HG03520 (cell line): ENCODE data around the gene IFNAR1.
A peak's percentile ranks its signal among the peaks of the same experiment; 100 is the strongest.
"Not testable (repeated sequence)": the region's sequence is repeated elsewhere in the genome, so short reads cannot be mapped to it uniquely, and the experiment has no call there.

Source experiments
- ATAC-seq: cut with Tn5 transposase; IDR thresholded peaks from one replicate; pipeline ENCODE4 v1.9.1; 2021; ENCODE audit warnings: mild to moderate bottlenecking, moderate library complexity; ENCODE audit not compliant: unreplicated experiment

The IFNAR1 gene

DNA sequence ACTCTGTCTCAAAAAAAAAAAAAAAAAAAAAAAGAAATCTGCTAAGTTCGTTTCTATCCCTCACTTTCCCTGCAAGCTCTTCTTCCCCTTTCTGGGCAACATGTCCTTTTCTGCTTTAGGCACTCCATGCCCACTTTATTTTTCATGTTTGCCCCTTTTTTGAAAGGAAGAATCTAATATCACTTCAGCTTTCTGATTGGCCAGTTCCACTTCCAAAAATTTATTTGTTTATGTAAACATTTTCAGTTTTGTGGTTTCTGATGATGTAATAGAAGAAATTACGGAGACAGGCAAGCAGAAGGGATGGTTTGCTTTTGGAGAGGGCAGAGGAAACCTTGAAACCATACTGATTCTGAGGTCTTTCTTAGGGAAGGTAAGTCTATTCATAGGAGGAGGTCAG is 15.1 kb downstream of the IFNAR1 start:
- ATAC-seq = no peak

DNA sequence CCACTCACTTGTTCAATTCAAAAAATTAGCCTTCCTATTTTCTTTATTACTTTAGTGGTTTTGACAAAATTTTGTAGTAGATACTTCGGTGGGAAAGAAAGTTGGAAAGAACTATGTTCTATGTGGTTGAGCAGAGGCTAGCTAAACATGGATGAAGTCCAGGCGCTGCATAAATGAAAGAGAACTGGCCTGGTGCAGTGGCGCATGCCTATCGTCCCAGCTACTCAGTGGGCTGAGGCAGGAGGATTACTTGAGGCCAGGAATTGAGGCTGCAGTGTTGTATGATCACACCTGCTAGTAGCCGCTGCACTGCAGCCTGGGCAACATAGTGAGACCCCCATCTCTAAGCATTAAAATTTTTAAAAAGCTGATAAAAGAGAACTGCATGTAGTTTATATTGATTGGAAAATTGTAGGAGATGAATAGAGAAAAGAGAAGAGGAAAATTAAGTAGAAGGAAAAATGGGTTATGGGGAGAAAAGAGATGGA is 21.0 kb downstream of the IFNAR1 start:
- ATAC-seq = no peak

DNA sequence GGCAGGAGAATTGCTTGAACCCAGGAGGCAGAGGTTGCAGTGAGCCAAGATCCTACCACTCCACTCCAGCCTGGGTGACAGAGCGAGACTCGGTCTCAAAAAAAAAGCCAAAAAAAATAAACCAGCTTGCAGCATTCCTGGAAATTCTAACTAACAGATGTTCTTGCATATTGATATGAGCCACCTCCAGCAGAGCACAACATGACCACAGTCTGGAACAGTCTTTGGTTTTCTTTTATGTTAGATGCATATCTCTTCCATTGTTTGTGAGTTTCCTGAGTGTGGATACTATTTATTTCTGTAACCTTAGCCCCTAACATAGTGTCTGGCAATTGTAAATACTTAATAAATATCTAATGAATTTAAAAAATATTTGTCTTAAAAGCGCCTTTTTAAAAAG is 23.9 kb downstream of the IFNAR1 start:
- ATAC-seq = no peak

DNA sequence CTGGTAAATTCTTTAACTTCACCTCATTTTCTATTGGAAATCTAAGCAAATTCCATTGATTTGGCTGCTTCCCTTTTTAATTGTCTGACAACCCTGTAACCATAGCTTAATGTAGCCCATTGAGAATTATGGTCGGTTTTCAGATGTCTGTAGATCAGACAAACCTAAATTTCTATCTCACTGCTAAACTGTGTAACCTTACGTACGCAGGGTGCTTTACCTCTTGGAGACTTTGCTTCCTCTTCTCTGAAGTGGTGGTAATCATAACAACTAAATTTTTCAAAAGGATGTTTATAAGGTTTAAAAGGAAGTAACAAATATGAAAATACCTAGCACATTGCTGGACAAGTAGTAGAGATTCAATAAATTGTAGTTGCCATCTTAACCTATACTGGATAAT is 25.9 kb downstream of the IFNAR1 start:
- no peak for ATAC-seq

DNA sequence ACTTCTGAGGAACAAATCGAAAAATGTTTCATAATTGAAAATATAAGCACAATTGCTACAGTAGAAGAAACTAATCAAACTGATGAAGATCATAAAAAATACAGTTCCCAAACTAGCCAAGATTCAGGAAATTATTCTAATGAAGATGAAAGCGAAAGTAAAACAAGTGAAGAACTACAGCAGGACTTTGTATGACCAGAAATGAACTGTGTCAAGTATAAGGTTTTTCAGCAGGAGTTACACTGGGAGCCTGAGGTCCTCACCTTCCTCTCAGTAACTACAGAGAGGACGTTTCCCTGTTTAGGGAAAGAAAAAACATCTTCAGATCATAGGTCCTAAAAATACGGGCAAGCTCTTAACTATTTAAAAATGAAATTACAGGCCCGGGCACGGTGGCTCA is 30.6 kb downstream of the IFNAR1 start:
- ATAC-seq = no peak

DNA sequence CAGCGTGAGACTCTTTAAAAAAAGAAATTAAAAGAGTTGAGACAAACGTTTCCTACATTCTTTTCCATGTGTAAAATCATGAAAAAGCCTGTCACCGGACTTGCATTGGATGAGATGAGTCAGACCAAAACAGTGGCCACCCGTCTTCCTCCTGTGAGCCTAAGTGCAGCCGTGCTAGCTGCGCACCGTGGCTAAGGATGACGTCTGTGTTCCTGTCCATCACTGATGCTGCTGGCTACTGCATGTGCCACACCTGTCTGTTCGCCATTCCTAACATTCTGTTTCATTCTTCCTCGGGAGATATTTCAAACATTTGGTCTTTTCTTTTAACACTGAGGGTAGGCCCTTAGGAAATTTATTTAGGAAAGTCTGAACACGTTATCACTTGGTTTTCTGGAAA is 31.2 kb downstream of the IFNAR1 start:
- ATAC-seq = no peak

DNA sequence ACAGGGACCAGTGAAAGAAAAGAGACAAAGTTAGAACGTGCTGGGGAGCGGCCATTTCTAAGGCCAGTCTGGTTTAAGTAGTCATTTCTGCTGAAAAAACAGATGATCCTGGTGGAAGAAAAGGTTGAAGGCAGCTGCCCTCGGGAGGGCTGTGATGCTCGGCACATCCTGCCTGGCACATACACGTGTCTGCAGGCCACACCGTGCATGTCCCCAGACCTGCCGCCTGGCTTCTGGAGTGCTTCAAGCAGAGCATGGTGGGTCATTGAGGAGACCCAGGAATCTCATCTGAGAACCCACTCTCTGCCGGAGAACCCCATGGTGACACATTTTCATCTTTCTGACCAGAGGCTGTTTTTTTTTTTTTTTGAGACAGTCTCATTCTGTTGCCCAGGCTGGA is 32.4 kb downstream of the IFNAR1 start:
- ATAC-seq = no peak

DNA sequence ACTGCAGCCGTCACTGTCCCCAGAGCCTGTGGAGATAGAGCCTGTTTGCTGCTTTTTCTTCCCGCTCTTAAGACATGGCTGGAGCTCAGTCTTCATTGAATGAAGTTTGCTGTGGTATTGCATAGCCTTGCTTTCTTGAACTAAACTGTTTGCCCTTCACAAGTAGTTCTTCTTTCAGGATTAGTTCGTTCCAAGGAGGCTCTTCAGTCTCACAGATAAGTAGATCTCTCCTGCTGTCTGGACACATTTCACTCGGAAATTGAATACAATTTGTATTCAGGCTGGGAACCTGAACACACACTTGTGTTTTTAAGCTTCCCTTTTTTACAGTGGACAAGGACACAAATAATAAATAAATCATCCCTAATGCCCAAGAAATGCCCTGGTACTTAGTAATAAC is 34.7 kb downstream of the IFNAR1 start:
- ATAC-seq = no peak

DNA sequence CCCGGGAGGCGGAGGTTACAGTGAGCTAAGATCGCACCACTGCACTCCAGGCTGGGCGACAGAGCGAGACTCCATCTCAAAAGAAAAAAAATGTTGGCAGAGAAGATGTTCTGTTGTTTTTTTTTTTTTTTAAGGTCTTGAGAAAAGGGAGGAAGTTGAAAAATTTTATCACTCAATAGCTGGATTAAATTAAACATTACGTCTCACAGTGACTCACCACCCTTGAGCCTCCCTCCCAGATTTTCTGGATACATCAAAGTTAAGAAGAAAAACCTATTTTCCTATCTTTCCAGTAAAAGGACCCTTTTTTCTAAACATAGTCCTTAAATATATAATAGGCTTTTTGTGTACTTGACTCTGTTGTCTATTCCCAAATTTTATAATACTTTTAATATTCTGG is 35.5 kb downstream of the IFNAR1 start:
- ATAC-seq = no peak

DNA sequence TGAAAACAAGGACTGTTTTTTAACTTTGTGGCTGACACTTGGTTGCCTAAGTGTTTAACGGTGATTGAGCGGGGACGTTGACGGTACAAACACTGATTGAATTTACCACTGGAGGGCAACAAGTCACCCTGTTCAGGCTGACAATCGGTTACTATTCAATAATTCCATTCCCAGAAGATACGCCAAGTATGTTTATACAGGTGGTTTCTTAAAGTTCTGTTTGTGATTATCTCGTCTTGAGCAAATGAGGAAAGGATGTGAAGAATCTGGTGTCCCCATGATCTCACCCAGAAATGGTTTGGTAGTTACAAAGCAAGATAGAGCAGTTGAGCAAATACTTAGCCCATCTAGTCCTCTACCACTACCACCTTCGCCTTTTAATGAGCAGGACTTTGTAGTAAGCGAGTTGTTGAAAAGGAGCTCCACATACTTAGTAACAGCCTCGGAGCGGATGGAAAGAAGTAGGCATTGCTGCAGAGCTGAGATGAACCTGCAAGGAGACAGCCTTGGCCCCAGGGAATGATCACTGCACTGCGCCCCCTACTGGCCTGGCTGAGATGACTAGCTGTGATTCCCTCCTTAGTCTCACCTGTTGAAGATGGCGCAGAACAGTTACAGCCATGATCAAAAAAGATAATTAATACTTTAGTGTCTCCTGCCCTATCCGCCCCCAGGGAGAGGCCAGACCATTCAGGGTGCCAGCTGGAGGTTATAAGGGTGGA is 36.3 kb downstream of the IFNAR1 start:
- peak; percentile 72 for ATAC-seq

DNA sequence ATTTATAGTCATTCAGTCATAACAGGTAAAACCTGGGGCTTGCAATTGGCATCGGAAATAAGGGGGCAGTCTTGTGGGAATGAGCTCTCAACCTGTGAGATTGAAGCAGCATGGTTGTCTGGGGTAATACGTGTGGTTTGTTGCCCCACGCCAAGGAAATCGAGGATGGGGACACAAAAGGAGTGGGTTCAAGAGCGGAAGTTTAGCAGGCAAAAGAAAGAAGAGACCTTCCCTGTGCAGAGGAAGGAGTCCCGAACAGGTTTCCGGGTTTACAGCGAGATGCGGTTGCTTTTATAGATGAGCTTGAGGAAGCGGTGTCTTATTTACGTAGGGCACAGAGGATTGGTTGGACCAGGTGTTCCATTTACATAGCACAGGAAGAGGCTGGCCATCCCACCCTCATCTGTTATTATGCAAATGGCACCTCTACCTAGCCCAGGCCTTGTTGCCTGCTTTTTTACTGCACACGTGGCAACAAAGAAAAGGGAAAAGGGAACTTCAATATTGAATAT is 37.3 kb downstream of the IFNAR1 start:
- no peak for ATAC-seq

DNA sequence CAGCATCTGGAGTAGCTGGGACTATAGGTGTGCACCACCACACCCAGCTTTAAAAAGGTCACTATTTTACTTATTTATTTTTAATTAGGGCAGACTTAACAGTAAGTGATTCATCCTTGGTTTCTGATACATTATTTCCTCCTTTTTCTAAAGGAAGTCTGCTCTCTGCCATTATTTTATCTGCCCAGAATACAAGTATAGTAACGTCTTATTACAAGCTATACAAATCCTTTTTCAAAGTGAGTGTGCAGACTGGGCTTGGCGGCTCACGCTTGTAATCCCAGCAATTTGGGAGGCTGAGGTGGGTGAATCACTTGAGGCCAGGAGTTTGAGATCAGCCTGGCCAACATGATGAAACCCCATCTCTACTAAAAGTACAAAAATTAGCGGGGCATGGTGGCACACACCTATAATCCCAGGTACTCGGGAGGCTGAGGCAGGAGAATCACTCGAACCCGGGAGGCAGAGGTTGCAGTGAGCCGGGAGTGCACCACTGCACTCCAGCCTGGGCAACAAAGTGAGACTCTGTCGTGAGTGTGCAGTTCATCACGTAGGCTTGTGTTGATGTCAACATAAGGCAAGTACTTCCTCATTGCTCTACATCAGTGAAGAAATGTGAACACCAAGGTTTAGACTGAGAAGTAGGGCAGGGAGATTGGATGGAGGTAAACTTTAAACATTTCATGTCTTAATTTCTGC is 39.3 kb downstream of the IFNAR1 start:
- ATAC-seq = not testable (repeated sequence)

DNA sequence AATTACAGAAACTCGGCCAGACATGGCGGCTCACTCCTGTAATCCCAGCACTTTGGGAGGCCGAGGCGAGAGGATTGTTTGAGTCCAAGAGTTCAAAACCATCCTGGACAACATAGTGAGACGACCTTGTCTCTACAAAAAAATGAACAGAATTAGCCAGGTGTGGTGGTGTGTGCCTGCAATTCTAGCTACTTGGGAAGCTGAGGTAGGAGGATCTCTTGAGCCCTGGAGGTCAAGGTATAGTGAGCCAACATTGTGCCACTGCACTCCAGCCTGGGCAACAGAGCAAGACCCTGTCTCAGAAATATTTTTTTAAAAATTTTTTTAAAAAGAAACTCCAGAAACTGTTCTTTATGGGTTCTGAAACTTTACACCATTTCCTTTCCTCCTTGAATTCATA is 40.1 kb downstream of the IFNAR1 start:
- no peak for ATAC-seq

DNA sequence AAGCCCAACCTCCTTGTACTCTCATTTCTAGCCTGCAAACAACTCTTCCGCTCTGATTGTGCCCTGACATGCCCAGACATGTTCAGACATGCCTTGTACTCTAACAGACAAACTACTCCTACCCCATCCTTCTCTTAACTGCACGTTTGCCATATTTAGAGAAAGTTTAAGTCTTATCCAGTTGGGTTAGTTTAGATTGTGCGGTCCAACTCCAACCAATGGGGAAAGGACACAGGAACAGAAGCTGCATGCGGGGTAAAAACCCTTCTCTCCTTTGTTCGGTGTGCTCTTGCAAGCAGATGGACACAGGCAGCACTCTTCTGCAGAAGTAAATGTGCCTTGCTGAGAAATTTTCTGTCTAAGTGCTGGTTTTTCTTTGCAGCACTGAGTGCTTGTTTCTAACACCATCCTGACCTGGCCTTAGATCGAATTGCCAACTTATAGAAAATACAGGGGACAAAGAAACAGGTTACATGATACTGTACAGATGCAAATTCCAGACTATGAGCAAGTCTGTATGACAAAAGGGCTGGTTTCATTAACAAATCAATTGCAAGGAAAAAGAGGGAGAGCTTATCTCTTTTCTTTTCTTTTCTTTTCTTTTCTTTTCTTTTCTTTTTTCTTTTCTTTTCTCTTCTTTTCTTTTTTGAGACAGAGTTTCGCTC is 42.7 kb downstream of the IFNAR1 start:
- ATAC-seq = no peak

DNA sequence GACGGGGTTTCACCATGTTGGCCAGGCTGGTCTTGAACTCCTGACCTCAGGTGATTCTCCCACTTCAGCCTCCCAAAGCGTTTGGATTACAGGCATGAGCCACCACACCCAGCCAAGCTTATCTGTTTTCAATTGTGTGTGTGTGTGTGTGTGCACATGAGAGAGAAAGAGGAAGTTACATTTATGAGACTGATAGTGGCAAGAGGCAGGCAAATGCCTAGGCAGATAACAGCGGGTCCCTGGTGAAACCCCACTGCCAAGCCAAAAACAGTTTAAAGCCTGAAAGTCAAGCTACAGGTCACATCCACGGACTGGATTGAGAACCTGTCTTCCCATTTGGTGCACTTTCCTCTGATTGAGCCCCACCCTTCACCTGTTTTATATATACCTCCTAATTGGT is 43.4 kb downstream of the IFNAR1 start:
- ATAC-seq = no peak

DNA sequence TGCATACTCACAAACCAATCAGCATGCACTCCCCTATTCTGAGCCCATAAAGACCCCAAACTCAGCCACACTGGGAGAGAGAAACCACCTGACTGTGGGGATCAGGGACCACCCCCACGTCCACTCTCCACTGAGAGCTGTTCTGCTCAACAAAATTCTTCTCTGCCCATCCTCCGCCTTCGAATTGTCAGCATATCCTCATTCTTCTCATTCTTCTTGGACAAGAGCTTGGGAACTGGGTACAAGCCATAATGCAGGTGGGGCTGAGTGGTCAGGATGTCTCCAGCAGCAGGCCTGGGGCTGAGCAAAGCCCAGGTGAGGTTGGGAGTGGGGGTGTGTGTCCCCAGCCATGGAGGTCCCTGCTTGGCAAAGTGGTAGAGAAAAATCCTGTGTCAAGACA is 43.8 kb downstream of the IFNAR1 start:
- no peak for ATAC-seq

DNA sequence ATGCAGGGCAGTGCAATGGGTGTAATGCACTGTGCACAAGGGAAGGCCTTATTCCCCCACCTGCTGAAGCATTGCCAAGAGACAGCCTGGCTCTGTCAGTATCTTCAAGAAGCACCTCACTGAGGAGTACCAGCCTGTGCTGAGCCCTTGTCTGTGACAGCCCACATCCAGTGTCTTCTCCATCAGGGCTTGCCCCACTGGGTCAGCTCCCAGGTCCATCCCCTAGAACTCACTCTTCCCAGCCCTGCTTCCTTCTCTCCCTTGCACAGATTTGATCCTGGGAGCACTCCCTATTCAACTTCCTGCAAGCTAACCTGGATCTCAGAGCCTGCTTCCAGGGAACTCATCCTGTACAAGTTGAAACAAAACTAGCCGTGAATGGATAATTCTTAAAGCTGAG is 44.8 kb downstream of the IFNAR1 start:
- ATAC-seq = no peak

DNA sequence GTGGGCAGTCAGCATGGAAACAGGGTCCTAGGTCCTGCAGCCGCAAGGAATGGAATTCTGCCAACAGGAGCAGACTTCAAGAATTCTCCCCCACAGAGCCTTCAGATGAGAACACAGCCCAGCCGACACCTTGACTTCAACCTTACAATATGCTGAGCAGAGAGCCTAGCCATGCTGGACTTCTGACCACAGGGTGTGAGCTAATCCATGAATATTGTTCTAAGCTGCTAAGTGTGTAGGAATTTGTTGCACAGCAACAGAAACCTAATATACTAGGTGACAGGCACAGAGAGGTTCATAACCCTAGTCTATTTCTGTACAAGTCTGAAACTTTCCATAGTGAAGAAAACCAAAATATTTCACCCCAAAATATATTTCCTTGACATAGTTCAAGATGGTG is 45.5 kb downstream of the IFNAR1 start:
- ATAC-seq = no peak

DNA sequence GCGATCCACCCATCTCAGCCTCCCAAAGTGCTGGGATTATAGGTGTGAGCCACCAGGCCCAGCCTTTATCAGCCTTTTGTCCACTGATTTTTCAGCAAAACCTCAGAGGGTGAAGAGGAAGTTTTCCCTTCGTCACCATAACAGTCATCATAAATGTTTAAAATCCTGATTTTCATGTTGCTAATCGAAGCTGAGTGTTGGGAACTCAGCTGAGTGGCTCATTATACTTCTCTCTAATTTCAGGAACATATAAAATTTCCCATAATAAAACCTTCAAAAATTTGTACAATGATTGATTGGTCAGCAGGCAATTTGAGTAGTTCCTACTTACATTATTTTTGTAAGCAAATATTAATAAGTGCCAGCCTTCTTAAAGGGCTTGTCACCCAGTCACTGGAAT is 46.6 kb downstream of the IFNAR1 start:
- no peak for ATAC-seq

DNA sequence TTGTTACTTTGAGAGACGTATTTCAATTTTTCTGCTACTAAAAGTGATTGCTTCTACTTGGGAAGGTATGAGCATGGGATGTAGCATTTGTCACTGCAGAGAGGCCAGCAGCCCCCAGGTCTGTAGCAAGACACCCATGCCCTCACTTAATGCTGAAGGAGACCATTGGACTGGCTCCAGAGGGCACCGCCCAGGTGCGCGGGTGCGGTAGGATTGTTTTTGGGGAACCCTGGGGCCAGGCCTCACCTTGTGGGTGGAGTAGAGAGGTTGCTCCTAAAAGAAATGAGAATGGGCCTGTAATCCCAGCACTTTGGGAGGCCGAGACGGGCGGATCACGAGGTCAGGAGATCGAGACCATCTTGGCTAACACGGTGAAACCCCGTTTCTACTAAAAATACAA is 47.8 kb downstream of the IFNAR1 start:
- ATAC-seq = no peak

DNA sequence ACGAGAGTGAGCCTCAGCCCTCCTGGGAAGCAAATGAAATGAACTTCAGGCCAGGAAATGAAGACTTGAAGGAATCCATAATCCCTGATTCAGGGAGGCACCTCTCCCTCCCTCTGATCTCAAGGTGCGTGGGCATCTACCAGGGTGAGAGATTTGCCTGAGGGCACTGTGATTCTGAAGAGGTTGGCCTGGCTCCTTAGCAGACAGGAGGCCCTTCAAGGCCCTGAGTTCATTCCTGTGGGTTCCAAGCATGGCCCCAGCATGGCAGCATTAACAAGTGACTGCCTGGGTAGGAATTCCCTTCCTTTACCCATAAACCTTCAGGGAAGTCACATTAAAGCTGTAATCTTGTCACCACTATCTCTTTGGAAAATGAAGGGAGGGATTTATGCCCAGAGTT is 48.7 kb downstream of the IFNAR1 start:
- ATAC-seq = no peak

DNA sequence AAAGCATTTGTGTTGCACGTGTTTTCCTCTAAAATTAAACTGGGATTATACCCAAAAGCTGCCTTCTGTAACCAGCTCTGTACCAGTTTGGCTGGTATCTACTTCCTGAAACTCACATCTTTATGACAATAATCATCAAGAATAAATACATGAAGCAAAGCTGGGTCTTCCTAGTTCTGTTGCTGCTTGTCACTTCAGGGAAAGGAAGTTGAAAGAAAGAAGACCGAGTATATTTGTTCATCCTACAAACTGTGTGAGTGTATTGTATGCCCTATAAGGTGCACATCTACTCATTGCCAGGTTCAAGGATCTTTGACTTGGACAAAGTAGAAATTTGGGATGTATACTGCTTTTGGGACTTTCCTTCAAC is 49.3 kb downstream of the IFNAR1 start:
- ATAC-seq = no peak
